A673 (cell line): ENCODE measurements around the gene SPRED2.

Source experiments
- EZH2 ChIP-seq: fragments of 200-600 bp; sonication (generic); IDR thresholded peaks from 2 replicates; pipeline ENCODE4 v1.6.1; 2017; ENCODE audit warnings: borderline replicate concordance, low read depth, mild to moderate bottlenecking, mixed read lengths, antibody characterized with exemption, low read length; ENCODE audit not compliant: poor library complexity, severe bottlenecking
- TF ChIP-seq, protein P1 (sequence below): fragments of 300-800, 200-600 bp; sonication (generic); conservative IDR thresholded peaks from 2 replicates; pipeline ENCODE4 v1.5.1; 2017; ENCODE audit warnings: low read depth, mild to moderate bottlenecking, antibody characterized with exemption, low read length, moderate library complexity, mixed read lengths

DNA sequence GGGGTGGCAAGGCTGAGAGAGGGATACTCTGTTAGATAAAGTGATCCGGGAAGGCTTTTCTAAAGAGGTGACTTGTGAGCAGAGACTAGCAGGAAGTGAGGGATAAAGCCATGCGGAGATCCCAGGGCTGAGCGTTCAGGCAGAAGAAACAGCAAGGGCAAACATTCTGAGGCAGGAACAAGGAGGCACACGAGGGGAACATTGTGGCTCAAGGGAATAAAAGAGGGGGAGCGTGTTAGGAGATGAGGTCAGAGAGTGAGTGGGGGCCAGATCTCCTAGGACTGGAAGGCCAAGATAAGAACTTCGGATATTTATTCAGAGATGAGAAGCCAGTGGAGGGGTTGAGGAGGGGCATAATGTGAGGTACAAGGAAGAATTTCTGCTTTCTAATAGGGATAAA, 137.7 kb downstream of the SPRED2 start:
- TF ChIP-seq, protein P1, sequence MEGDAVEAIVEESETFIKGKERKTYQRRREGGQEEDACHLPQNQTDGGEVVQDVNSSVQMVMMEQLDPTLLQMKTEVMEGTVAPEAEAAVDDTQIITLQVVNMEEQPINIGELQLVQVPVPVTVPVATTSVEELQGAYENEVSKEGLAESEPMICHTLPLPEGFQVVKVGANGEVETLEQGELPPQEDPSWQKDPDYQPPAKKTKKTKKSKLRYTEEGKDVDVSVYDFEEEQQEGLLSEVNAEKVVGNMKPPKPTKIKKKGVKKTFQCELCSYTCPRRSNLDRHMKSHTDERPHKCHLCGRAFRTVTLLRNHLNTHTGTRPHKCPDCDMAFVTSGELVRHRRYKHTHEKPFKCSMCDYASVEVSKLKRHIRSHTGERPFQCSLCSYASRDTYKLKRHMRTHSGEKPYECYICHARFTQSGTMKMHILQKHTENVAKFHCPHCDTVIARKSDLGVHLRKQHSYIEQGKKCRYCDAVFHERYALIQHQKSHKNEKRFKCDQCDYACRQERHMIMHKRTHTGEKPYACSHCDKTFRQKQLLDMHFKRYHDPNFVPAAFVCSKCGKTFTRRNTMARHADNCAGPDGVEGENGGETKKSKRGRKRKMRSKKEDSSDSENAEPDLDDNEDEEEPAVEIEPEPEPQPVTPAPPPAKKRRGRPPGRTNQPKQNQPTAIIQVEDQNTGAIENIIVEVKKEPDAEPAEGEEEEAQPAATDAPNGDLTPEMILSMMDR: no peak
- TF ChIP-seq EZH2: no peak
